HFF-Myc (cell line): ENCODE data around the gene UBE2D2.
"Not testable (repeated sequence)": the region's sequence is repeated elsewhere in the genome, so short reads cannot be mapped to it uniquely, and the experiment has no call there.

Experiments used
- DNase-seq: peaks from one replicate; pipeline ENCODE4 v3.0.0-alpha.2; 2011; ENCODE audit warnings: low read depth; ENCODE audit errors: extremely low read depth
- H3K4me3 ChIP-seq: replicated peaks from 2 replicates; pipeline ENCODE4 v1.5.1; 2011; ENCODE audit warnings: low read depth, mild to moderate bottlenecking, control low read depth, low read length
- TF ChIP-seq, protein P1 (sequence below): IDR thresholded peaks from 2 replicates; pipeline ENCODE4 v1.5.1; 2012; ENCODE audit warnings: mild to moderate bottlenecking, low read depth, low read length, control low read depth; ENCODE audit errors: missing control alignments

Gene UBE2D2

DNA sequence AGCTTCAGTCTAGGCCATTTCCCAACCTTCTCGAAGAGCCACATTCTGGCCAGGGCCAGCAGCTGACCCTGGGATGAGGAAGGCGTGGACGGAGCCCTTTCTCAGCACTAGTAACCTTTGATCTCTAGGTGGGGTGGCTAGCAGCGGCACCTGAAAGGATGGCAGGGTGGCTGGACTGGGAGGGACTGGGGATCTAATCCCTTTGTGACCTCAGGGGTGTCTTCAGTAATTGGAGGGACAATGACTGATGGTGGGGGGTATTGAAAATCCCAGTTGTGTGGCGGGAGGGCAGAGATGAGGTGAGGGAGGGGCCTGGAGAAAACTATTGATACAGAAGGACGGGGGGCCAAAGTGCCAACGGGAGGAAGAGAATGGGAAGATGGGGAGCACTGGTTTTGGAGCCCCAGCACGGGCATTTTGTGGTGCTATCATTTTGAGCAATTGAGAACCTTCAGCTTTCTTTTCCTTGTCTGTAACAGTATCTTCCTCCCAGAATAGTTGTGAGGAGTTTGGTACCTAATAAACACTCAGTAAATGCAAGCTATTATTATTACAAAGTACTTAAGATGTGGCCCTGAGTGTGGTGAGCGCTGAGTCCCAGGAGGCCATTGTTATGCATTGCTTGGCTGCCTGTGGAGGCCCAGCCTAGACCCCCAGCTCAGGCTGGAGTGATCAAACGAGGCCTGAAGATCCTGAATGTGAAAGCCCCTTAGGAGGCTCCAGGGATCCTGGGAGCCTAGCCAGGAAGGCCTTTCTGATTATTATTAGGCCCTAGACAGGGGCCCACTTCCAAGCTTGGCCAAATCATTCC is 37.3 kb upstream of the UBE2D2 start:
- TF ChIP-seq, protein P1, sequence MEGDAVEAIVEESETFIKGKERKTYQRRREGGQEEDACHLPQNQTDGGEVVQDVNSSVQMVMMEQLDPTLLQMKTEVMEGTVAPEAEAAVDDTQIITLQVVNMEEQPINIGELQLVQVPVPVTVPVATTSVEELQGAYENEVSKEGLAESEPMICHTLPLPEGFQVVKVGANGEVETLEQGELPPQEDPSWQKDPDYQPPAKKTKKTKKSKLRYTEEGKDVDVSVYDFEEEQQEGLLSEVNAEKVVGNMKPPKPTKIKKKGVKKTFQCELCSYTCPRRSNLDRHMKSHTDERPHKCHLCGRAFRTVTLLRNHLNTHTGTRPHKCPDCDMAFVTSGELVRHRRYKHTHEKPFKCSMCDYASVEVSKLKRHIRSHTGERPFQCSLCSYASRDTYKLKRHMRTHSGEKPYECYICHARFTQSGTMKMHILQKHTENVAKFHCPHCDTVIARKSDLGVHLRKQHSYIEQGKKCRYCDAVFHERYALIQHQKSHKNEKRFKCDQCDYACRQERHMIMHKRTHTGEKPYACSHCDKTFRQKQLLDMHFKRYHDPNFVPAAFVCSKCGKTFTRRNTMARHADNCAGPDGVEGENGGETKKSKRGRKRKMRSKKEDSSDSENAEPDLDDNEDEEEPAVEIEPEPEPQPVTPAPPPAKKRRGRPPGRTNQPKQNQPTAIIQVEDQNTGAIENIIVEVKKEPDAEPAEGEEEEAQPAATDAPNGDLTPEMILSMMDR = no peak
- no peak for DNase-seq
- H3K4me3 ChIP-seq = no peak overlapping the region

DNA sequence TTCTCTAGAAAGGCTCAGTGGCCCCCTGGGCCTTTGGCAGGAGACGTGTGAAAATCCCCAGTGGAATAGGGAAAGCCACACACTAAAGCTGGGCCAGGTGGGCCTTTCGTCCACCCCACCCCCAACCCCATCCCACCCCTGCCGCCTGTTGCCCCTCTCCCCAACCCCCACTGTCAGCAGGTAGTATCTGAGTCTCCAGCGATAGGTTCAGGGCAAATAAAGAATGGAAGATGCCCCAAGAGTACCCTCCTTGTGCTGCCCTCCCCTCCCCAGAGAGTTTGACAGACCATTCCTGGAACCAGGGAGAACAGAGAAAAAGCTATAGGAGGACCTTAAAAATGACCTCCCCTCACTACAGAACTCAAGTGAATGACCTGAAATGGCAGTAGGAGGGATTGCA is 36.7 kb upstream of the UBE2D2 start:
- H3K4me3 ChIP-seq = no peak overlapping the region
- DNase-seq = no peak
- TF ChIP-seq, protein P1 = no peak

DNA sequence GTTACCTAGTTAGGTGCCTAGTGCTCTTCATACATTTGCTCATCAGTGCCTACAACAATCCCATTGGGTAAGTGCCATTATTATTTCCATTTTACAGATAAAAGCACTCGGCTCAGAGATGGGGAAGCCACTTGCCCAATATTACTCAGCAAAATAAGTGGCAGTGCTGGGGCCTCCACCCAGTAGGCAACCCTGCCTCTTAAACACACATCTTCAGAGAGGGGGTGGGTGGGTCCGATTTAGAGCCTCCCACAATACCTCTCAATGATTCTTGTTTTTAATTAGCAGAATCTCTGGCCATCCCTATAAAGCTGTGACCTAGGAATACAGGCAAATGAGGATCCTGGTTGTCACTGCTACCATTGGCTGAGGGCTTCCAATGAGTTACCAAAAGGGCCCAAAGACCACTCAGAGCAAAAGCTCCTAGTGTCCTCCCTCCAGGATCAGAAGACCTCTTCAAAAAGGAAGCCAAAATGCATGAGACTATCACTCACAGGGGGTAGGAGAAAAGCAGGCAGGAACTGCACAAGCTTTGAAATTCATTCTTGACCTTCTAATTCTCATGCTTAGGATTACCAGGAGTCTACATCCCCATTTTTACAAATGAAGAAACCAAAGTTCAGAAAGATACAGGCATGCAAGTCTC is 36.1 kb upstream of the UBE2D2 start:
- H3K4me3 ChIP-seq = no peak overlapping the region
- TF ChIP-seq, protein P1 = no peak
- DNase-seq = no peak

DNA sequence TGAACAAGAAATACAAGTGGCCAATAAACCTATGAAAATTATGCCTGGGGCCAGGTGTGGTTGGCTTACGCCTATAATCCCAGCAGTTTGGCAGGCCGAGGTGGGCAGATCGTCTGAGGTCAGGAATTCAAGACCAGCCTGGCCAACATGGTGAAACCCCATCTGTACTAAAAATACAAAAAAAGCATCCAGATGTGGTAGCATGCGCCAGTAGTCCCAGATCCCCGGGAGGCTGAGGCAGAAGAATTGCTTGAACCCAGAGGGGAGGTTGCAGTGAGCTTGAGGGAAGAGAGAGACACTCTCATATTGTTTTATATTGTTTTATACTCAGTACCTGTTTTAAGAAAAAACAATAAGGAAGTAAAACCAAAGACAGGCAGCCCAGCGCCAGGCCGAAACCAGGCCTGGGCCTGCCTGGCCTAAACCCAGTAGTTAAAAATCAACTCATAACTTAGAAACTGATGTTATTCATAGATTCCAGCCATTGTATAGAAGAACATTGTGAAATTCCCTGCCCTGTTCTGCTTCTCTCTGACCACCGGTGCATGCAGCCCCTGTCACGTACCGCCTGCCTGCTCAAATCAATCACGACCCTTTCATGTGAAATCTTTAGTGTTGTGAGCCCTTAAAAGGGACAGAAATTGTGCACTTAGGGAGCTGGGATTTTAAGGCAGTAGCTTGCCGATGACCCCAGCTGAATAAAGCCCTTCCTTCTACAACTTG is 35.4 kb upstream of the UBE2D2 start:
- H3K4me3 ChIP-seq, DNase-seq: not testable (repeated sequence)

DNA sequence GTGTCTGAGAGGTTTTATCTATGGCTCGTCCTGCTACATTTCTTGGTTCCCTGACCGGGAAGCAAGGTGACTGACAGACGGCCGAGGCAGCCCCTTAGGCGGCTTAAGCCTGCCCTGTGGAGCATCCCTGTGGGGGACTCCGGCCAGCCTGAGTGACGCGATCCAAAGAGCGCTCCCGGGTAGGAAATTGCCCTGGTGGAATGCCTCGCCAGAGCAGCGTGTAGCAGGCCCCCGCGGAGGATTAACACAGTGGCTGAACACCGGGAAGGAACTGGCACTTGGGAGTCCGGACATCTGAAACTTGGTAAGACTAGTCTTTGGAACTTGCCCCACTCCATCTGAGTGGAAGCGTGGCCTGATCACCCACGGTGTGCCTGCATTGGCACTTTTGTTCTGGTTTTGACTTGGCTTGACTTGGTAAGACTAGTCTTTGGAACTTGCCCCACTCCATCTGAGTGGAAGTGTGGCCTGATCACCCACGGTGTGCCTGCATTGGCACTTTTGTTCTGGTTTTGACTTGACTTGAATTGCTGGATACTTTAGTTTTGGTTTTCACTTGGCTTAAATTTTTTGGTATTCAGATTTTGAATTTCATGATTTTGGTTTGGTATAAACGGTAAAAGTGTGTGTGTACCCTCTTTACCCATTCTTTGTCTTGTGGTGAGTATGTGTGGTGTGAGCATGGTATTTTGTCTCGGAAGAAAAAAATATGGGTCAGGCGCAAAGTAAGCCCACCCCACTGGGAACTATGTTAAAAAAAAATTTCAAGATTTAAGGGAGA is 34.6 kb upstream of the UBE2D2 start:
- DNase-seq, H3K4me3 ChIP-seq: not testable (repeated sequence)

DNA sequence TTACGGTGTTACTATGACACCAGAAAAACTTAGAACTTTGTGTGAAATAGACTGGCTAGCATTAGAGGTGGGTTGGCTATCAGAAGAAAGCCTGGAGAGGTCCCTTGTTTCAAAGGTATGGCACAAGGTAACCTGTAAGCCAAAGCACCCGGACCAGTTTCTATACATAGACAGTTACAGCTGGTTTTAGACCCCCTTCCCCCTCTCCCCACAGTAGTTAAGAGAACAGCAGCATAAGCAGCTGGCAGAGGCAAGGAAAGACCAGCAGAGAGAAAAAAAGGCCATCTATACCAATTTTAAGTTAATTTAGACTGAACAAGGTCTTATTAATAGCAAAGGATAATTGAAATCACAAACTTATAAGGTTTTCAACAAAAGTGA is 34.1 kb upstream of the UBE2D2 start:
- H3K4me3 ChIP-seq, DNase-seq: not testable (repeated sequence)

DNA sequence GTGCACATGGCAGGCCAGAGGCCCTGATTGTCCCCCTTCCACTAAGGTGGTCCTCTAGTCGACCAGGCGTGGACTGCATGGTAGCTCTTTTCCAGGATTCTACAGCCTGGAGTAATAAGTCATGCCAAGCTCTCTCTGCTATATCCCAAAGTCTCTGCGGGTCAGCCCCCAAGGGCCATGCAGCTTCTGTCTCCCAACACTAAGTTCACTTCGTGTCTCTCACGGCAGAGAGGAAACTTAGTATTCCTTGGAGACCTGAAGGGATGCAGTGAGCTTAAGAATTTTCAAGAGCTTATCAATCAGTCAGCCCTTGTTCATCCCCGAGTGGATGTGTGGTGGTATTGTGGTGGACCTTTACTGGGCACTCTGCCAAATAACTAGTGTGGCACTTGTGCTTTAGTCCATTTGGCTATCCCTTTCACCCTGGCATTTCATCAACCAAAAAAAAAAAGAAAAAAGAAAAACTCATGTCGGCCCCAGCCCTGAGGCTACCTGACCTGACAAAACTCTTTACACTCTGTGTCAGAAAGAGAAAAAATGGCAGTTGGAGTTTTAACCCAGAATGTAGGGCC is 33.2 kb upstream of the UBE2D2 start:
- not testable (repeated sequence) for H3K4me3 ChIP-seq, DNase-seq

DNA sequence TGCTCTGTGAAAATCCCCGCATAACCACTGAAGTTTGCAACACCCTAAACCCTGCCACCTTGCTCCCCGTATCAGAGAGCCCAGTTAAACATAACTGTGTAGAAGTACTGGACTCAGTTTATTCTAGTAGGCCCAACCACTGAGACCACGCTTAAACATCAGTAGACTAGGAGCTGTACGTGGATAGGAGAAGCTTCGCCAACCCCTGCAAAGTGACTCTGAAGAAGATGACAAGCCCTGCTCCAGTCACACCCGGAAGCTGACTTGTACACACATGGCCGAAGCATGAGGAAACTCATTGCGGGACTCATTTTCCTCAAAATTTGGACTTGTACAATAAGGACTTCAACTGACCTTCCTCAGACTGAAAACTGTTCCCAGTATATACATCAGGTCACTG is 32.4 kb upstream of the UBE2D2 start:
- not testable (repeated sequence) for DNase-seq, H3K4me3 ChIP-seq

DNA sequence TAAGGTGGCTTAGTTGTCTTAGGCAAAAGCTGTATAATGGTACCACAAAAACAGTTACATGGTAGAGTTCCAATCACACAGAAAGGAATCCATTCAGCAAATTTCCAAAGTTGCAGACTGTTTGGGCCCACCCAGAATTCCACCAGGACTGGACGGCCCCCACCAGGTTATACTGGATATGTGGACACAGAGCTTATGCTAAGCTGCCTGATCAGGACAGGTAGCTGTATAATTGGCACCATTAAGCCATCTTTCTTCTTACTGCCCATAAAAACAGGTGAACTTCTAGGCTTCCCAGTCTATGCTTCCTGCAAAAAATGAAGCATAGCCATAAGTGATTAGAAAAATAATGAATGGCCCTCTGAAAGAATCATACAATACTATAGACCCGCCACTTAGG is 31.1 kb upstream of the UBE2D2 start:
- DNase-seq, H3K4me3 ChIP-seq: not testable (repeated sequence)
